NCI-H1092 treated with DMSO at 0.1 percent for 48 hours (cell line): ENCODE measurements around the gene MECR.

Experiments used
- DNase-seq: peaks from one replicate; lab custom pipeline; 2025; lab: John Stamatoyannopoulos, UW

MECR gene

DNA sequence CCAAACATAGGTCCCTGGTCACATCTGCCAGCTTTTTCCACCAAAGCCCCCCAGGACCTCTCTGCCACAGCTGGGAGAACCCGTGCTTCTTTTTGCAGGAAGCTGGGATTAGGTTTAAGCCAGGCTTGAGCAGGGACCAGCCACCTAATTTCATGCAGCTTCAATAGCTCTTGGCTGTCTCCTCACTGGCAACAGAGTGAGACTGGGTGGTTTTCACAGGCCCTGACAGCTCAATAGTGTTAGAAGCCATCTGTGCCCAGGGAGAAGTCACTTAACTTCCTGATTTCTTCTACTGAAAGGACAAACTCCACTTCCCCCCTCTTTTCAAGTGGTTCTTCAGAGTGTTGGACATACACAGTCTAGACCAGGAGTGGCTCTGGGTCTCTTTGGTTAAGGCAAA lies 28.7 kb downstream of the MECR start:
- no peak for DNase-seq

DNA sequence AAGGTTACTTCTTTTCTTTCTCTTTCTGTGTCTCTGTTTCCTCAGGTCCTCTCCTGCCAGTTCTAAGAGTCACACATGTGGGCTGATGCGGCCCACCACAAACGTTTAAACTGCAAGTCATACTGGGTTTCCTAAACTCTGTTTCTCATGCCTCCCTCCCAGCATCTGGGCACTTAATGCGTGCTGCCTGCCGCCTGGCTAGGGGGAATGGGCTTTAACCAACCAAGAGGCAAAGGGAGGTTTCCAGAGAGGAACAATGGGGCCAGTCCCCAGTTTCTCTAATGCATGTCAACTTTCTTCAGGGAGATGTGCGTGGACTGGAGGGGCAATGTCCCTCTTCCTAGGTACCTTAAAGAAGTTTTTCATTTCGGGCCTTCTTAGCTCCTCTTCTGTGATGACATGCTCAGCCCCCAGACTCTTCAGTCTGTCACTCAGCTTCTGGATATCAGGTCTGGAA lies 29.1 kb downstream of the MECR start:
- DNase-seq: no peak

DNA sequence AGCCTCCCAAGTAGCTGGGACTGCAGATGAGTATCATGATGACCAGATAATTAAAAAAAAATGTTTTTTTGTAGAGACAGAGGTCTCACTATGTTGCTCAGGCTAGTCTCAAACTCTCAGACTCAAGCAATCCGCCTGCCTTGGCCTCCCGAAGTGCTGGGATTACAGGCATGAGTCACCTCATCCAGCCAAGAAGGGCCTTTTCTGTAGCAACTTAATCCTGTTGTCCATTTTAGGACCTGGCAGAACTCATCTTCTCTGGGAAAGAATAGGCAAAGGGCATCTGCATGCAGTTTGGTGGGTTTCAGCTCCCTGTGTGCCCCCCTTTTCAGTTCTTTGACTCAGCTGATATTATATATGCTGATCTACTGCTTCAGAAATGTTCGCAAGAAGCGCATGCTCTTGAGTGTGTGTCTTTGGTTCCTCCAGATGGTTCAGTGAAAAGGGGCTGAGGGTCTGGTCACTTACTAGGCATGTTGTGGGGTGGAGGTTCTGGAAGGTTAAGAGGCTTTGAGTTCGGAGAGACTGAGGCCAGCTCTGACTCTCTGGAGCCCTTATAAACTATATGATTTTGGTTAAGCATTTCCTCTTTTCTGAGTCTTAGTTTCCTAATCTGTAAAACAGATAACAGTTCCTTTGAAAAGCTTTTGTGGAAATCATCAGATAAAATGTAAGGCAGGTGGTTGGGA lies 29.7 kb downstream of the MECR start:
- no peak for DNase-seq

DNA sequence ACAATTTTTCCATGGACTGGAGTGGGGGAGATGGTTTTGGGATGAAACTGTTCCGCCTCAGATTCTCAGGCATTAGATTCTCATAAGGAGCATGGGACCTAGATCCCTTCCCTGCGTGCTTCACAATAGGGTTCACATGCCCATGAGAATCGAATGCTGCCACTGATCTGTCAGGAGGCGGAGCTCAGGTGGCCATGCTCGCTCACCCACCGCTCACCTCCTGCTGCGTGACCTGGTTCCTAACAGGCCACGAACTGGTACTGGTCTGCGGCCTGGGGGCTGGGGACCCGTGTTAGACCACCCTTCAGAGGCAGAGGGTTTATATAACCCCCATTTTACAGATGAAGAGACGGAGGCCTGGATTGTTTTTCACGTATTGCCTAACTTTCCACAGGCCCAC lies 32.7 kb downstream of the MECR start:
- DNase-seq: no peak

DNA sequence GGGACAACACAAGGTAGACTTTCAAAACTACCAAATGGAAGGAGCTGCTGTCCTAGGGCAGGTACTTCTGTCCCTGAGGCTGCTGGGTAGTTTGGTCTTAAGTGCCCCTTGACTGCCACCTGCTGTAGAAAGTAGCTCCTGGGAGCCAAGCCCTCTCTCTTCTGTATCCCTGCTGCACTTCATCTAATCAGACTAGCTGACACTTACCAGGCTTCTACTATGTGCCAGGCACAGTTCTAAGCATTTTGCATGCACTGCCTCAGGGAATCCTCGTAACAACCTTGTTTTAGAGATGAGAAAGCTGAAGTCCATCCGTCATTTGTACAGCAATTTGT lies 33.2 kb downstream of the MECR start:
- DNase-seq: peak; percentile 5

DNA sequence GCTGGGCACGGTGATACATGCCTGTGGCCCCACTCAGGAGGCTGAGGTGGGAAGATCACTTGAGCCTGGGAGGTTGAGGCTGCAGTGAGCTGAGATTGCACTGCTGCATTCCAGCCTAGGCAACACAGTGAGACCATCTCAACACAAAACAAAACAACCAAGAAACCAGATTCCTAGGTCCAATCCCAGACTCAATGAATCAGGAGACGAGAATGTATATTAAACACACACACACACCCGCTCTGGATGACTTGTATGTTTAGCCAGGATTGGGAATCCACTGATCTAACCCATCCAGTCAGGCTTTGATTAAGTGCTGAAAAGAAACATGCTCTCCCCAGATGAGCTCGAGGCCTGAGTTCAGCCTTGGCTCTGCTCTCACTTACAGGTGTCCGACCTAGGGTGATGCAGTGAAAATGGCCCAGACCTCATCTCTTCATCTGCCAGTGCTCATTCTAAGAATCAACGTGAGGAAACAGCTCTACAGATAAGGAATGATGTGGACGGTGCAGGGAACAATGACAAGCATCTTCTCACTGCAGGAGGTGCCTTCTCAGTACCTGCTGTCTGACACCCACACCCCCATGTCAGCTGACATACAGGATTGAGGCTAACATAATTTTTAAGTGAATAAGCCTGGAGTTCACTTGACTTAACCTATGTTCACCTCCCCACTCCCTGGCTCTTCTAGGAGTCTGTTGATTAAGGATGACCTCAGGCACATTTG lies 33.7 kb downstream of the MECR start:
- DNase-seq: no peak

DNA sequence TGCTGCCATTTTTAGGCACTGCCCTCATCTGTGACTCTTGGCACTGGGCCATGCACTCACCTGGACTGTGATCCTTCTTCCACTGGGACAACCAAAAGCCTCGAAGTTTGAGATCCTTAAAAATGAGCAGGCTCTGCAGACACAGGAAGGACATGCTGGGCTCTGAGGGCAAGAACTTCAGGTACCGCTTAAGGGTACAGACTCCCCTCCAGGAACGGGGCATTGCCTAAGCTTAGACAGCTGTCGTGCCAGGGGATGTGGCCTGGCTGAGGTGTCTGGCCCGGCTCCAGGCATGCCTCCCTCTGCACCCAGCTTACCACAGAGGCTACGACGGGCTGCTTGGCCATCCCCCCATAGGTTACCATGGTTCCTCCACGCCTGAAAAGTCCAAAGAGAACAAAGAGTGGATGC lies 34.8 kb downstream of the MECR start:
- DNase-seq: no peak

DNA sequence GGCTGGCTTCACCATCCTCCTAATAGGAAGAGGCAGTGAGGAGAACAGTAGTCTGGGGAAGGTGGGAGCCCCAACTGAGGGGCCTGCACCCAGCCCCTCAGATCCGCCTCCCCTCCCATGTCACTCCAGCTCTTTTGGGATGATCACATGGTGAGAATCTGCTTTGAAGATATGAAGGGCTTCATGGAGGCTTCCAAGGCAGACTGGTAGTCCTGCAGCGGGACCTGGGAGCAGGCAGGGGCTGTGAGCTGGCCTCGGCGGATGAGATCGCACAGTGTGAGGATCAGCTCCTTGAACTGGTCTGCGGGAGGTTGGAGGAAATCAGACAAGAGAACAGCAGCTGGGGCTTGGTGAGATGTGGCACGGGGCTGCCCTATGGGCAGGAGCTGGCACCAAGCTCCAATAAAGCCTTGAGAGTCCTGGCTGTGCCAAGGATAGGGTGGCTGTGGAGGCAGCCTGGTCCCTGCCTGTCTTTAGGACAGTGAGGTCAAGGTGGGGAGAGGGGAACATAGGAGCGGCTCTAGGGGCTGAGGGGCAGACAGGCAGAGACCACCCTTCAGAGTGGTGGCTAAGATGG lies 36.8 kb downstream of the MECR start:
- no peak for DNase-seq

DNA sequence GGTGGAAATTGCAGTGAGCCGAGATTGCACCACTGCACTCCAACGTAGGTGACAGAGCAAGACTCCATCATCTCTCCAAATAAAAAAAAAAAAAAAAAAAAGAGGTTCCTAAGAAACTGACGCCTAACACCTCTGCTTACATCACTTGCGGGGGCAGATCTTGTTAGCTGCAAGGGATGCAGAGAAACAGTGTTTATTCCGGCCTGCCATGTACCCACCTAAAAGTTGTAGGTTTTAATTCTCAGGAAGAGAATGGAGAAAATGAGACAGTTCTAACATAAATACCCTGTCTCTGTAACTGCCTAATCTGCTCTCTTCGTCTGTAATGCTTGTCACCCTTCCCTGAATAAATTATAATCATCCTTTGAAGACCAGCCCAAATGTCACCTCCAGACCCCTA lies 40.0 kb downstream of the MECR start:
- DNase-seq: no peak

DNA sequence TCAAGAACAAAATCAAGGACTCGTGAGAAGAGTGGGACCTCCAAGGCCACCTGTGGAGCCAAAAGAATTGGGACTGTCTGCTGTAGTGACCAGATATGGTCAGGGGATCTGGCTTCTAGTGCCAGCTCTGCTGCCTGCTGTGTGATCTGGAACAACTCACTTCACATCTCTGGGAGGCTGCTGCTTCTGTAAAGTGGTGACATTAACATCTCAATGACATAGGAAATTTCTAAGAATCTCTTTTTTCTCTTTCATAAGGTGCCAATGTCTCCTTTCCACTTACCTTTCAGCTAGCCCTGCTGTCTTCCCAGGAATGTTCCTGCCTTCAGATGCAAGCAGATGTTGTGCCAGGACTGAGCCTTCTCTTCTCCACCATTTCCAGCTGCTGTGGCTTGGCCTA lies 44.0 kb downstream of the MECR start:
- DNase-seq: no peak

DNA sequence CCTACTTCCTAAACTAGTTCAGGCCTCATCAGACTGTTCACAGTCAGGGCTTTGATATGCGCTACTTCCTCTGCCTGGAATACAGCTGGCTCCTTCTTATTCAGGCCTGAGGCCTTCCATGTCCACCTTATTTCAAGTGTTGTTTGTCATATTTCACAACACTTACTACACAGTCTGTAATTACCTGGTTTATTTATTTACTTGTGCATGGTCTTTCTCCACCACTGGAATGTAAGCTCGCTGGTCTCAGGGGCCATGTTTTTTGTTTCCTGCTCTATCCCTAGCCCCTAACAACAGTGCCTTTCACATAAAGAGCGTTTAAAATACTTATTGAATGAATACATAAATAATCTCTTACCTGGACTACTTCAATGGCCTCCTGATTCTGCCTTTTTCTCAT lies 44.5 kb downstream of the MECR start:
- DNase-seq: no peak

DNA sequence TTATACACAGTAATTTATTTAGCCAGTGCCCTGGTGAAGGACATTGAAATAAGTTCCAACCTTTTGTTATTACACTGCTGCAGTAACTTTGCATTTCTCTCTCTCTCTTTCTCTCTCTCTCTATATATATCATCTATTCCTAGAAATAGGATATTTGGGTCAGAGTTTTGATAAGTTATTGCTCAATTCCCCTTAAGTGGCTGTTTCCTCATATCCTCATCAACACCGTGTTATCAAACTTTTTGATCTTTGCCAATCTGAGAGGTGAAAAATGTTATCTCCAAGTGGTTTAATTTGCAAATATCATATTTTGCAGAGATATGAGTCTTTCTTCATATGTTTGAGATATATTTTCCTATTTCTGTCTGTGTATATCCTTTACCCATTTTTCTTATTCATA lies 47.4 kb downstream of the MECR start:
- DNase-seq: no peak

DNA sequence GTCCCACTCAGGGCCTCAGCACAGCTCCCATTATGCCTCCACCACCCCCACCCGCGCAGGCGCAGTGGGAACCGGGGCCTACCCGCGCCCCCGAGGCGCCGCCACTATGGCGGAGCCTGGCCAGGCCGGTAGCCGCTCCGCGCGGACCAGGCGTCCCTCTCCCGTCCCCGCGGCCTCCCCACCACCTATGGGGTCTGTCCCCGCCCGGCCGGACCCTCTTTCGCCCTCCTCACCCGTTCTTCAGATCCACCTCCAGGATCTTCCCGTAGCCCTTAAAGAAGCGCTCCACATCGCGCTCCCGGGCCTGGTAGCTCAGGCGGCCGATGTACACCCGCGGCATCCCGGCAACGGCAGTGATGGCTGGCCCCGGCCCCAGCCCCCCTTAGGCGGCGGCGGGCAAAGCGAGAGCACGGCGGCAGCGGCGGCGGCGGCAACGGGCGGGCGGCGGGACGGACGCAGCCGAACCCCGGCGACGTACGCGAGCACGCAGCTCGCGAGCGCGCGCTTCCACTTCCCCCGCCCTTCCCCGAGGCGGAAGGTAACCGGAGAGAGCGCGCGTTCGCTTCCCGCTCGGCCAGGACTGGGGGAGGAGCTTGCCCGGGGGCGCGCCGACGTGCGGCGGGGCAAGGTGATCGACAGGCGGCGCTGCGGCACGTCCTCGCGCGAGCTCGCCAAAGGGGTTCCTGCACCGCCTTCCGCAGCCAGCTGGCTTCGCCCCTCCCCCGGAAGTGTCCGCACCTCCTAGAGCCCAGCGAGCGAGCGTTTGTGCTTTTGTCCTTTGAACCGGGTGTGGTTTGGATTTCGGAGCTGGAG lies 49.1 kb downstream of the MECR start, which contains the start of gene SRSF4:
TSS of gene SRSF4 (minus strand) at position 488 of the 813 bp plus-strand sequence. CDS start at position 340, 148 bp downstream.
- DNase-seq: peak; percentile 99

DNA sequence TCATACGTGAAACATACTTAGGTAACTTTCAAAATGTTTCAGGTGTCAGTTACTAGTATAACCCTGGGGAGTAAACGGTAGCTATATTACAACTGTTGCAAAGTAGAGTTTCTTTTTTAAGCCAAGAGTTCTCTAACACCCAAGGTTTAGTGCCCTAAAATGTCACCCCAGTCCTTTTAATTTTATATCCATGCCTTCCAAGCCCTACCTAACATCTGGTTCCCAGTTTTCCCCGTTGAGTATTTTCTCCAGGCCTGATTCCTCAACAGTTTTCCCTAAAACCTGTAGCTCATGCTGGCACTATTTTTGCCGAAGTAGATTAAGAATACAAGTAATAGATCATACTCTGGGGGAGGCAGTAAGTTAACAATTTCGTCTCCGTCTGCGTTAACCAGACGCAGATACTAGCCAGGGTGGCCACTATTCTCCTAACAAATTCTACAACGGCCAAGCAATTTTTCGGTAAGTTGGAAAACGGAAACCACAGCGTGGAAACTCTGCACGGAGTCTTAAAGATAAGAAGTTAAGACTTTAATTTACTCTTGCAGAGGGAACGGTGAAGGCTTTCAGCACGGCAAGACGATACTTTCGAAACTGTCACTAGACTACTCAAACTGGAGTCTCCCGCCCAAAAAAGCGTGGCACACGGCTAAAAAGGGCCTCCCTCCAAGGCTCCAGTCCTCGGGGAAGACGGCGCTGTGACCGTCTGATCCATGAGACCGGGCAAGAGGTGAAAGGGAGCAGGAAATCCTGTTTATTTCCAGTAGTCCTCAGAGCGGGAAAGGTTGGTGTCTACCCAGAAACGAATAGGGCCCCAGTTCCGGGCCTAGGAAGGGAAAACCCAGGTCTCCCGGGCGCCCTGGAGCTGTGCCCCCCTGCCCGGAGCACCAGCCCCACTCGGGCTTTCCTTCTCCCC lies 50.0 kb downstream of the MECR start:
- peak; percentile 28 for DNase-seq

DNA sequence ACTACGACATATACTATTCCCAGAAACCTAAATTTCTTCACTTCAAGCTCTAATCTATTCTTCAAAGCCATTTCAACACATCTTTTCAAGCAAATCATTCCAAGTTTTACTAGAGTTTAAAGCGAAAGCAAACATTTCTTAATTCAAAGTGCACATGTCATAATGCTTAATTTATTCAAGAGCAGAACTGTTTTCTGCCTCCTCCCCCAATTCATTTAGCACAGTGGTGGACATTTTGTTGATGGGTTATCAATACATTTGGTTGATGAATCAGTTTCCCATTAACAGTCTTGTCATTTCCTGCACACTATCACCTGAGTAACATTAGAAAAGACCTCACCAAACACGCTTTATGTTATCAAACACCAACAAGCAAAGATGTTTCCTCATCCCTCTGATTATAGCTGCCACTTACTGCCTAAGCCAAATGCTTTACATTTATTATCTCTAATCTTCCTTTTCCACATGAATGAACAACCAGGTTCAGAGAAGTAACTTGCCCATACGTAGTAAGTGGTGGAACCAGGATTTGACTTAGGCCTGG lies 51.0 kb downstream of the MECR start:
- DNase-seq: no peak

DNA sequence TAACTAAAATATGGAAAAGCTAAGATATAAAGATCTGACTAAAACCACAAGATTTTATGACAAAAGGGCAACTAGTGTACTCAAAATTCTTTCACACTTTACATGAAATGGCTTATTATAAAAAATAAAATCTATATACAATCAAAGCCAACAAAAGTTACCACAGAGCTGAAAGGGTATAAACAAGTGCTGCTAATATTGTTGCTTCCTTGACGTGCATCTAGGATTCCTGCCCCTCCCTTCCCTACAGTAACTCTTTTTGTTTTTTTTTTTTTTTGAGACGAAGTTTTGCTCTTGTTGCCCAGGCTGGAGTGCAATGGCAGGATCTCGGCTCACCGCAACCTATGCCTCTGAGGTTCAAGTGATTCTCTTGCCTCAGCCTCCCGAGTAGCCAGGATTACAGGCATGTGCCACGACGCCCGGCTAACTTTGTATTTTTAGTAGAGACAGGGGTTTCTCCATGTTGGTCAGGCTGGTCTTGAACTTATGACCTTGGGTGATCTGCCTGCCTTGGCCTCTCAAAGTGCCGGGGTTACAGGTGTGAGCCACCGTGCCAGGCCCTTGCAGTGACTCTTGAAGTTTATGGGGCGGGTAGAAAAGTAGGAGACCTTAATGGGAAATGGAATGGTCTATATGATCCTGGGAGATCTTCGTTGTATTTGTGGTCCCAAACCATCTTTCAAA lies 53.6 kb downstream of the MECR start:
- DNase-seq: no peak

DNA sequence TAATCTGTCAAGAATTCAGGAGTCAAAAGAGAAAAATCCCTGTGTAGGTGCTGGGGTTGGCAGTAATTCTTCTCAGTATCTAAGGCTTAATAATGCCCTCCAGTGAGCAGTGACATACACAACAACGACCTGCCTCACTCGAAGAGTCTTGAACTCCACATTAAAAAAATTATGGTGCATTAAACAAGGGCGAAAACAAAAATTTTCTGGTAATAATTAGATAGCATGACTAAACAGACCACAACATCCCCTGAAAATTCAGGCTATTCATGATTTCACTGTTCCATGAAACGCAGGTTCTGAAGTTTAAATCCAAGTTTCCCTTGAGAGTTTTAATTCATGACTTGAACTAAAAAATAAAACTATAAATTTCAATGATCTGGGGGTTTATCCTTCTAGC lies 54.2 kb downstream of the MECR start:
- no peak for DNase-seq

DNA sequence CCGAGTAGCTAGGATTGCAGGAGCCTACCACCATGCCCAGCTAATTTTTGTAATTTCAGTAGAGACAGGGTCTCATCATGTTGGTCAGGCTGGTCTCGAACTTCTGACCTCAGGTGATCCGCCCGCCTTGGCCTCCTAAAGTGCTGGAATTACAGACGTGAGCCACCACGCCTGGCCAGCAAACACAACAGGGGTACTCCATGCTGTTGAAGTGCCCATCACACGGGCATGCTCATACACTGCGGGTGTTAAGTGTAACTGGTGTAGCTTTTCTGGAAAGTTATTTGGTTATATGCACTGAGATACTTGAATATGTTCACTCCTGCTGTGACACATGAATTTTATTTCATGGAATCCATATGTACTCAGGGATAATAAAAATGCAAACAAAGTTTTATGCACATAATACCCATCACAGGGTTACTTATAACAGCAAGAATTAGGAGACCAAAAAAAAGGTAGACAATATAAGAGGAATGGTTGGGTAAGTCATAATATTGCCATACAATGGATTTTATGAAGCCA lies 58.3 kb downstream of the MECR start:
- DNase-seq: no peak

DNA sequence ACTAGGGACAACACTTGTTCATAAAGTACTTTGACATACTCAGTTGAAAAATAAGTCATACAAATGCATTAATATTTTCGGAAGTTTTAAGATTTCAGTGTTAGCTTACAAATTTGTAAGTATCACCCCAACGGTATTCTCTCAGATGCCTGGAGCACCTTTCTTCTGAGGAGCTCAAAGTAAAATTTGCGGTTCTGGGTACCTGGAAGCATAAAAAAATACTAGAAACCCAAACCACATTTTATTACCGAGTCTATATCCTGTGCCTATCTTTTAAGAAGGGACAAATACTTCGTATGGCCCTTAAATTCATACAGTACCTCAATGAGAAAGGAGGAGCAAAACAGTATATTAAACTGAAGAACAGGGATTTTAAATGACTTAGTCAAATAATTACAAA lies 59.2 kb downstream of the MECR start:
- no peak for DNase-seq

DNA sequence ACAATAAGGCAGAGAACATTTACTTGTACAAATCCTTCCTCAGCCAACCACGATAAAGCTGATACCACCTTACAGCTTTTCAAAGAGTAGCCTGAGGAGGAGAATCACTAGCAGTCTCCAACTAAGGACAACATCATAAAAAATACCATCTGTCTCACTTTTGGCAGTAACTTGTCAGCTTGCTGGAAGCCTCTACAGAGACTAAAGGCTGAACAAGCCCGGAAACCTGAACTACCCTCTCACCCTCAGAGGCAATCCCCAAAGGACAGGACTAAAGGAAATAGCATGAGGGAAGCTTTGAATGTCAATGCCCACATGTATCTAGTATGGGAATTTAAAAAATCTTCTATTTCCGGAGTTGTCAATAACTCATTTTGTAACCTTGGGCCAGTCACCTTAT lies 59.6 kb downstream of the MECR start:
- no peak for DNase-seq
